Measurements from ENCODE around the gene HIVEP1.

The HIVEP1 gene

GRCh38 chr6:12022481-12022880 lies 10.4 kb downstream of the HIVEP1 start:
- DNase-seq, result no peak

GRCh38 chr6:12022953-12023388 lies 10.9 kb downstream of the HIVEP1 start:
- DNase-seq, result no peak

GRCh38 chr6:12024216-12024615 lies 12.1 kb downstream of the HIVEP1 start:
- no peak for DNase-seq

- no peak for DNase-seq
Observed at GRCh38 chr6:12024699-12025434, 12.8 kb downstream of the HIVEP1 start.

- DNase-seq, result no peak
Observed at GRCh38 chr6:12026120-12026519, 14.0 kb downstream of the HIVEP1 start.

GRCh38 chr6:12026833-12027232 lies 14.7 kb downstream of the HIVEP1 start:
- no peak for DNase-seq

- no peak for DNase-seq
Observed at GRCh38 chr6:12028213-12028612, 16.1 kb downstream of the HIVEP1 start.

- no peak for DNase-seq
Observed at GRCh38 chr6:12029979-12030737, 18.0 kb downstream of the HIVEP1 start.

- DNase-seq, result no peak
Observed at GRCh38 chr6:12030993-12031550, 19.0 kb downstream of the HIVEP1 start.

- DNase-seq, result no peak
Observed at GRCh38 chr6:12032783-12033573, 20.9 kb downstream of the HIVEP1 start.

- no peak for DNase-seq
Observed at GRCh38 chr6:12033770-12034169, 21.7 kb downstream of the HIVEP1 start.

- no peak for DNase-seq
Observed at GRCh38 chr6:12034349-12034748, 22.2 kb downstream of the HIVEP1 start.

GRCh38 chr6:12034837-12035236 lies 22.7 kb downstream of the HIVEP1 start:
- DNase-seq, result no peak

- DNase-seq, result no peak
Observed at GRCh38 chr6:12036766-12037165, 24.7 kb downstream of the HIVEP1 start.

GRCh38 chr6:12037798-12038197 lies 25.7 kb downstream of the HIVEP1 start:
- no peak for DNase-seq

GRCh38 chr6:12039540-12040459 lies 27.7 kb downstream of the HIVEP1 start:
- no peak for DNase-seq

GRCh38 chr6:12047304-12047703 lies 35.2 kb downstream of the HIVEP1 start:
- no peak for DNase-seq

- no peak for DNase-seq
Observed at GRCh38 chr6:12047792-12048432, 35.8 kb downstream of the HIVEP1 start.

GRCh38 chr6:12048609-12049008 lies 36.5 kb downstream of the HIVEP1 start:
- no peak for DNase-seq

- DNase-seq, result no peak
Observed at GRCh38 chr6:12049165-12049564, 37.1 kb downstream of the HIVEP1 start.

GRCh38 chr6:12051861-12052368 lies 39.8 kb downstream of the HIVEP1 start:
- peak; percentile 33 for DNase-seq

All from activated gamma-delta T cell treated with Interleukin-2 at 50 U/mL for 16 hours (primary cell).